ENCODE results near the gene CBARP.

Gene CBARP

DNA sequence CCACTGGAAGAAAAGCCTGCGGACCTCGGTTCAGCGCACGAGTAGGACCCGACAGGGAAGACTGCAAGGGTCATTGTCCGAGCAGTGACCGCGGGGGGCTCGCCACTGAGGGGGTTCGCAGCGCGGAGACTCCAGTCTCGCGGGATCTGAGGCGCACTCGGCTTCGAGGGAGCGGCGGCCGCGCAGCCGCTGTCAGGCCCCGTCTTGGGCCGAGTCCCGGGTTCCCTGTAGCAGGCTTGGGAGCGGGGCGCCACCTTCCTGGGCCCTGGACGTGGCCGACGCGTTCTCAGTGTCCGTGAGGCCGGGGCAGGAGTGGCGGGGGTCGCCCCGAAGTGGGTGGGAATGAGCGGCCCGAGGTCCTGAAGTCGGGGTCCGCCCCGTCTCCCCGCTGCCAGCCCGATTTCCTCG is 37.1 kb upstream of the CBARP start (continued):
- TF ChIP-seq, protein P1, sequence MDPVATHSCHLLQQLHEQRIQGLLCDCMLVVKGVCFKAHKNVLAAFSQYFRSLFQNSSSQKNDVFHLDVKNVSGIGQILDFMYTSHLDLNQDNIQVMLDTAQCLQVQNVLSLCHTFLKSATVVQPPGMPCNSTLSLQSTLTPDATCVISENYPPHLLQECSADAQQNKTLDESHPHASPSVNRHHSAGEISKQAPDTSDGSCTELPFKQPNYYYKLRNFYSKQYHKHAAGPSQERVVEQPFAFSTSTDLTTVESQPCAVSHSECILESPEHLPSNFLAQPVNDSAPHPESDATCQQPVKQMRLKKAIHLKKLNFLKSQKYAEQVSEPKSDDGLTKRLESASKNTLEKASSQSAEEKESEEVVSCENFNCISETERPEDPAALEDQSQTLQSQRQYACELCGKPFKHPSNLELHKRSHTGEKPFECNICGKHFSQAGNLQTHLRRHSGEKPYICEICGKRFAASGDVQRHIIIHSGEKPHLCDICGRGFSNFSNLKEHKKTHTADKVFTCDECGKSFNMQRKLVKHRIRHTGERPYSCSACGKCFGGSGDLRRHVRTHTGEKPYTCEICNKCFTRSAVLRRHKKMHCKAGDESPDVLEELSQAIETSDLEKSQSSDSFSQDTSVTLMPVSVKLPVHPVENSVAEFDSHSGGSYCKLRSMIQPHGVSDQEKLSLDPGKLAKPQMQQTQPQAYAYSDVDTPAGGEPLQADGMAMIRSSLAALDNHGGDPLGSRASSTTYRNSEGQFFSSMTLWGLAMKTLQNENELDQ (tag by site-specific recombination; IDR thresholded peaks at IDR 0.05; ENCODE audit: low read depth): no peak
- TF ChIP-seq ZNF366 (tag by site-specific recombination; conservative IDR thresholded peaks at IDR 0.05) (no peak), SALL2 (tag by site-specific recombination; IDR thresholded peaks at IDR 0.05; ENCODE audit: borderline replicate concordance) (no peak), ZNF202 (tag by site-specific recombination; IDR thresholded peaks at IDR 0.05; ENCODE audit: borderline replicate concordance) (no peak), ZNF621 (tag by site-specific recombination; IDR thresholded peaks at IDR 0.05) (no peak), ZNF211 (tag by site-specific recombination; IDR thresholded peaks at IDR 0.05; ENCODE audit: low read depth) (no peak), KLF10 (tag by site-specific recombination; IDR thresholded peaks at IDR 0.05) (no peak), ZNF670 (tag by site-specific recombination; IDR thresholded peaks at IDR 0.05; ENCODE audit: low read depth) (no peak), ZNF19 (tag by site-specific recombination; IDR thresholded peaks at IDR 0.05; ENCODE audit: low read depth) (no peak), ZXDB (tag by site-specific recombination; IDR thresholded peaks at IDR 0.05) (peak; percentile 82), GLIS2 (tag by site-specific recombination; IDR thresholded peaks at IDR 0.05) (peak; percentile 74), ZNF184 (tag by site-specific recombination; IDR thresholded peaks at IDR 0.05) (no peak), EGR2 (tag by site-specific recombination; IDR thresholded peaks at IDR 0.05; ENCODE audit: low read depth) (peak; percentile 41; the same call in 1 of the 2 replicates), ZNF311 (tag by site-specific recombination; IDR thresholded peaks at IDR 0.05; ENCODE audit: borderline replicate concordance) (no peak), ZNF23 (tag by site-specific recombination; IDR thresholded peaks at IDR 0.05; ENCODE audit: borderline replicate concordance) (no peak), ZNF629 (tag by site-specific recombination; IDR thresholded peaks at IDR 0.05) (peak; percentile 76), HOXD13 (CRISPR knock-in tag; IDR thresholded peaks at IDR 0.05; ENCODE audit: borderline replicate concordance) (no peak), ZNF530 (tag by site-specific recombination; IDR thresholded peaks at IDR 0.05; ENCODE audit: low read depth) (no peak), ZNF560 (tag by site-specific recombination; IDR thresholded peaks at IDR 0.05; ENCODE audit: borderline replicate concordance) (no peak), ZNF768 (tag by site-specific recombination; IDR thresholded peaks at IDR 0.05) (peak; percentile 26; the same call in 1 of the 2 replicates), ZNF596 (tag by site-specific recombination; IDR thresholded peaks at IDR 0.05) (0 out of 2 replicates have a peak, but pooled peaks have one; percentile 3)
- TF ChIP-seq, protein P2, sequence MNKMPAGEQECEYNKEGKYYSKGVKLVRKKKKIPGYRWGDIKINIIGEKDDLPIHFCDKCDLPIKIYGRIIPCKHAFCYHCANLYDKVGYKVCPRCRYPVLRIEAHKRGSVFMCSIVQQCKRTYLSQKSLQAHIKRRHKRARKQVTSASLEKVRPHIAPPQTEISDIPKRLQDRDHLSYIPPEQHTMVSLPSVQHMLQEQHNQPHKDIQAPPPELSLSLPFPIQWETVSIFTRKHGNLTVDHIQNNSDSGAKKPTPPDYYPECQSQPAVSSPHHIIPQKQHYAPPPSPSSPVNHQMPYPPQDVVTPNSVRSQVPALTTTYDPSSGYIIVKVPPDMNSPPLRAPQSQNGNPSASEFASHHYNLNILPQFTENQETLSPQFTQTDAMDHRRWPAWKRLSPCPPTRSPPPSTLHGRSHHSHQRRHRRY (tag by site-specific recombination; IDR thresholded peaks at IDR 0.05): no peak
- TF ChIP-seq, protein P3, sequence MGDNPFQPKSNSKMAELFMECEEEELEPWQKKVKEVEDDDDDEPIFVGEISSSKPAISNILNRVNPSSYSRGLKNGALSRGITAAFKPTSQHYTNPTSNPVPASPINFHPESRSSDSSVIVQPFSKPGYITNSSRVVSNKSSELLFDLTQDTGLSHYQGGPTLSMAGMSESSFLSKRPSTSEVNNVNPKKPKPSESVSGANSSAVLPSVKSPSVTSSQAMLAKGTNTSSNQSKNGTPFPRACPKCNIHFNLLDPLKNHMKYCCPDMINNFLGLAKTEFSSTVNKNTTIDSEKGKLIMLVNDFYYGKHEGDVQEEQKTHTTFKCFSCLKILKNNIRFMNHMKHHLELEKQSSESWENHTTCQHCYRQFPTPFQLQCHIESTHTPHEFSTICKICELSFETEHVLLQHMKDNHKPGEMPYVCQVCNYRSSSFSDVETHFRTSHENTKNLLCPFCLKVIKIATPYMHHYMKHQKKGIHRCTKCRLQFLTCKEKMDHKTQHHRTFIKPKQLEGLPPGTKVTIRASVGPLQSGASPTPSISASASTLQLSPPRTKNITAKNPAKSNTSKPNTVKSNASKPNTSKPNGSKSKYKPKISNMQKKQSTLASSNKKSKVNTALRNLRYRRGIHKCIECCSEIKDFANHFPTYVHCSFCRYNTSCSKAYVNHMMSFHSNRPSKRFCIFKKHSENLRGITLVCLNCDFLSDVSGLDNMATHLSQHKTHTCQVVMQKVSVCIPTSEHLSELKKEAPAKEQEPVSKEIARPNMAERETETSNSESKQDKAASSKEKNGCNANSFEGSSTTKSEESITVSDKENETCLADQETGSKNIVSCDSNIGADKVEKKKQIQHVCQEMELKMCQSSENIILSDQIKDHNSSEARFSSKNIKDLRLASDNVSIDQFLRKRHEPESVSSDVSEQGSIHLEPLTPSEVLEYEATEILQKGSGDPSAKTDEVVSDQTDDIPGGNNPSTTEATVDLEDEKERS (tag by site-specific recombination; IDR thresholded peaks at IDR 0.05): no peak
- TF ChIP-seq, protein P4, sequence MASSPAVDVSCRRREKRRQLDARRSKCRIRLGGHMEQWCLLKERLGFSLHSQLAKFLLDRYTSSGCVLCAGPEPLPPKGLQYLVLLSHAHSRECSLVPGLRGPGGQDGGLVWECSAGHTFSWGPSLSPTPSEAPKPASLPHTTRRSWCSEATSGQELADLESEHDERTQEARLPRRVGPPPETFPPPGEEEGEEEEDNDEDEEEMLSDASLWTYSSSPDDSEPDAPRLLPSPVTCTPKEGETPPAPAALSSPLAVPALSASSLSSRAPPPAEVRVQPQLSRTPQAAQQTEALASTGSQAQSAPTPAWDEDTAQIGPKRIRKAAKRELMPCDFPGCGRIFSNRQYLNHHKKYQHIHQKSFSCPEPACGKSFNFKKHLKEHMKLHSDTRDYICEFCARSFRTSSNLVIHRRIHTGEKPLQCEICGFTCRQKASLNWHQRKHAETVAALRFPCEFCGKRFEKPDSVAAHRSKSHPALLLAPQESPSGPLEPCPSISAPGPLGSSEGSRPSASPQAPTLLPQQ (tag by site-specific recombination; IDR thresholded peaks at IDR 0.05): peak; percentile 78
- TF ChIP-seq, protein P5, sequence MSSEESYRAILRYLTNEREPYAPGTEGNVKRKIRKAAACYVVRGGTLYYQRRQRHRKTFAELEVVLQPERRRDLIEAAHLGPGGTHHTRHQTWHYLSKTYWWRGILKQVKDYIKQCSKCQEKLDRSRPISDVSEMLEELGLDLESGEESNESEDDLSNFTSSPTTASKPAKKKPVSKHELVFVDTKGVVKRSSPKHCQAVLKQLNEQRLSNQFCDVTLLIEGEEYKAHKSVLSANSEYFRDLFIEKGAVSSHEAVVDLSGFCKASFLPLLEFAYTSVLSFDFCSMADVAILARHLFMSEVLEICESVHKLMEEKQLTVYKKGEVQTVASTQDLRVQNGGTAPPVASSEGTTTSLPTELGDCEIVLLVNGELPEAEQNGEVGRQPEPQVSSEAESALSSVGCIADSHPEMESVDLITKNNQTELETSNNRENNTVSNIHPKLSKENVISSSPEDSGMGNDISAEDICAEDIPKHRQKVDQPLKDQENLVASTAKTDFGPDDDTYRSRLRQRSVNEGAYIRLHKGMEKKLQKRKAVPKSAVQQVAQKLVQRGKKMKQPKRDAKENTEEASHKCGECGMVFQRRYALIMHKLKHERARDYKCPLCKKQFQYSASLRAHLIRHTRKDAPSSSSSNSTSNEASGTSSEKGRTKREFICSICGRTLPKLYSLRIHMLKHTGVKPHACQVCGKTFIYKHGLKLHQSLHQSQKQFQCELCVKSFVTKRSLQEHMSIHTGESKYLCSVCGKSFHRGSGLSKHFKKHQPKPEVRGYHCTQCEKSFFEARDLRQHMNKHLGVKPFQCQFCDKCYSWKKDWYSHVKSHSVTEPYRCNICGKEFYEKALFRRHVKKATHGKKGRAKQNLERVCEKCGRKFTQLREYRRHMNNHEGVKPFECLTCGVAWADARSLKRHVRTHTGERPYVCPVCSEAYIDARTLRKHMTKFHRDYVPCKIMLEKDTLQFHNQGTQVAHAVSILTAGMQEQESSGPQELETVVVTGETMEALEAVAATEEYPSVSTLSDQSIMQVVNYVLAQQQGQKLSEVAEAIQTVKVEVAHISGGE (tag by site-specific recombination; conservative IDR thresholded peaks at IDR 0.05; ENCODE audit: low read depth): 0 out of 2 replicates have a peak, but pooled peaks have one; percentile 33
- TF ChIP-seq, protein P6, sequence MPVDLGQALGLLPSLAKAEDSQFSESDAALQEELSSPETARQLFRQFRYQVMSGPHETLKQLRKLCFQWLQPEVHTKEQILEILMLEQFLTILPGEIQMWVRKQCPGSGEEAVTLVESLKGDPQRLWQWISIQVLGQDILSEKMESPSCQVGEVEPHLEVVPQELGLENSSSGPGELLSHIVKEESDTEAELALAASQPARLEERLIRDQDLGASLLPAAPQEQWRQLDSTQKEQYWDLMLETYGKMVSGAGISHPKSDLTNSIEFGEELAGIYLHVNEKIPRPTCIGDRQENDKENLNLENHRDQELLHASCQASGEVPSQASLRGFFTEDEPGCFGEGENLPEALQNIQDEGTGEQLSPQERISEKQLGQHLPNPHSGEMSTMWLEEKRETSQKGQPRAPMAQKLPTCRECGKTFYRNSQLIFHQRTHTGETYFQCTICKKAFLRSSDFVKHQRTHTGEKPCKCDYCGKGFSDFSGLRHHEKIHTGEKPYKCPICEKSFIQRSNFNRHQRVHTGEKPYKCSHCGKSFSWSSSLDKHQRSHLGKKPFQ (tag by site-specific recombination; IDR thresholded peaks at IDR 0.05): peak; percentile 36; the same call in 1 of the 2 replicates

All from HEK293 (cell line).